Measurements from ENCODE around the gene GRID2. TPM values are rescaled to one million over a fixed set of nuclear protein-coding genes. Genes with fewer than 3 reads are reported as not detected.

Gene GRID2
- total and polyA plus RNA-seq, 2 of the 13 experiments (the other 11 are each of a cell fraction or from before 2014, with no cell fraction given) = not detected

DNA sequence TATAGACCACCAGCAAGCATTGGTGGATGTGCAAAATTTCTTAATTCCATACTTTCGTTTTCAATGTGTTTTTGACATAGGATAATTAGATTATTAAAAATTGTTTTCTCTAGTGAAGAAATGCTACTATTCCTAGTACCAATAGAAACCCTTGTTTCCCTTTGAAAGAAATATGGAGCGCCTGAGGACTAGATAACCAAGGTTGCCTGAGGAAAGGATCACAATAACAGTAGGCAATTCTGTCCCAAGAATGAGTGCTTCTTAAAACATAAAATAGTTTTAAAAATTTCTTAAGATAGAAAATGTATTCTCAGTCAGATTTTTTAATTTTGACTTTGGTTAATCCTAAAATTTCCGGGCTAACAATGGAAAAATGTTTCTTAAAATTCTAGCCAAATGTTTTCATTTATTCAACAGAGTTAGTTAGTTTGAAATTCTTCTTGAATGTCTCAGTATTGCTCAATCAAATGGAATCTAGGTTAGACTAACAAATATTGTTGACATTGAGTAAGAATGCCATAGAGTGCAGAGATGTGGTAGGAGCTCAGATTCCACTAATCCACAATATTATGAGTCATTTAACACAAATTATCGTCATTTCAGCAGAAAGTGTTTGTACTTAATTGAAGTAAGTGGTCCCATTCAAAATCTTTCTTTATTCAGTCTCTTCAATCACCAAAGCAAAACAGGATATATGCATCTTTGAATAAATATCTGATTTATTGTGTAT is 666.0 kb downstream of the GRID2 start (continued):
- TF ChIP-seq POLR2AphosphoS2 (IDR thresholded peaks at IDR 0.05; ENCODE audit: low read depth, low read length) (no peak), ZNF460 (CRISPR knock-in tag; IDR thresholded peaks at IDR 0.05; ENCODE audit: borderline replicate concordance) (no peak), RFX1 (IDR thresholded peaks at IDR 0.05) (no peak), SIN3A (IDR thresholded peaks at IDR 0.05; ENCODE audit: borderline replicate concordance, low read depth, low read length) (no peak), ZNF761 (CRISPR knock-in tag; conservative IDR thresholded peaks at IDR 0.05) (no peak), TMF1 (CRISPR knock-in tag; IDR thresholded peaks at IDR 0.05; ENCODE audit: low read depth) (no peak), ZNF3 (CRISPR knock-in tag; IDR thresholded peaks at IDR 0.05) (no peak), SATB2 (CRISPR knock-in tag; IDR thresholded peaks at IDR 0.05) (no peak), HNRNPL (IDR thresholded peaks at IDR 0.05; ENCODE audit: low read depth, low read length) (no peak), ZBTB20 (CRISPR knock-in tag; IDR thresholded peaks at IDR 0.05; ENCODE audit: borderline replicate concordance, low read depth) (no peak), DMTF1 (CRISPR knock-in tag; IDR thresholded peaks at IDR 0.05) (no peak), NFE2L1 (CRISPR knock-in tag; IDR thresholded peaks at IDR 0.05; ENCODE audit: borderline replicate concordance) (no peak), ZNF784 (CRISPR knock-in tag; IDR thresholded peaks at IDR 0.05; ENCODE audit: borderline replicate concordance) (no peak), PAWR (CRISPR knock-in tag; IDR thresholded peaks at IDR 0.05; ENCODE audit: borderline replicate concordance) (no peak), ZNF556 (CRISPR knock-in tag; IDR thresholded peaks at IDR 0.05; ENCODE audit: borderline replicate concordance) (no peak)
- TF ChIP-seq, protein P1, sequence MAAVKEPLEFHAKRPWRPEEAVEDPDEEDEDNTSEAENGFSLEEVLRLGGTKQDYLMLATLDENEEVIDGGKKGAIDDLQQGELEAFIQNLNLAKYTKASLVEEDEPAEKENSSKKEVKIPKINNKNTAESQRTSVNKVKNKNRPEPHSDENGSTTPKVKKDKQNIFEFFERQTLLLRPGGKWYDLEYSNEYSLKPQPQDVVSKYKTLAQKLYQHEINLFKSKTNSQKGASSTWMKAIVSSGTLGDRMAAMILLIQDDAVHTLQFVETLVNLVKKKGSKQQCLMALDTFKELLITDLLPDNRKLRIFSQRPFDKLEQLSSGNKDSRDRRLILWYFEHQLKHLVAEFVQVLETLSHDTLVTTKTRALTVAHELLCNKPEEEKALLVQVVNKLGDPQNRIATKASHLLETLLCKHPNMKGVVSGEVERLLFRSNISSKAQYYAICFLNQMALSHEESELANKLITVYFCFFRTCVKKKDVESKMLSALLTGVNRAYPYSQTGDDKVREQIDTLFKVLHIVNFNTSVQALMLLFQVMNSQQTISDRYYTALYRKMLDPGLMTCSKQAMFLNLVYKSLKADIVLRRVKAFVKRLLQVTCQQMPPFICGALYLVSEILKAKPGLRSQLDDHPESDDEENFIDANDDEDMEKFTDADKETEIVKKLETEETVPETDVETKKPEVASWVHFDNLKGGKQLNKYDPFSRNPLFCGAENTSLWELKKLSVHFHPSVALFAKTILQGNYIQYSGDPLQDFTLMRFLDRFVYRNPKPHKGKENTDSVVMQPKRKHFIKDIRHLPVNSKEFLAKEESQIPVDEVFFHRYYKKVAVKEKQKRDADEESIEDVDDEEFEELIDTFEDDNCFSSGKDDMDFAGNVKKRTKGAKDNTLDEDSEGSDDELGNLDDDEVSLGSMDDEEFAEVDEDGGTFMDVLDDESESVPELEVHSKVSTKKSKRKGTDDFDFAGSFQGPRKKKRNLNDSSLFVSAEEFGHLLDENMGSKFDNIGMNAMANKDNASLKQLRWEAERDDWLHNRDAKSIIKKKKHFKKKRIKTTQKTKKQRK (IDR thresholded peaks at IDR 0.05; ENCODE audit: low read length) = no peak
- TF ChIP-seq, protein P2, sequence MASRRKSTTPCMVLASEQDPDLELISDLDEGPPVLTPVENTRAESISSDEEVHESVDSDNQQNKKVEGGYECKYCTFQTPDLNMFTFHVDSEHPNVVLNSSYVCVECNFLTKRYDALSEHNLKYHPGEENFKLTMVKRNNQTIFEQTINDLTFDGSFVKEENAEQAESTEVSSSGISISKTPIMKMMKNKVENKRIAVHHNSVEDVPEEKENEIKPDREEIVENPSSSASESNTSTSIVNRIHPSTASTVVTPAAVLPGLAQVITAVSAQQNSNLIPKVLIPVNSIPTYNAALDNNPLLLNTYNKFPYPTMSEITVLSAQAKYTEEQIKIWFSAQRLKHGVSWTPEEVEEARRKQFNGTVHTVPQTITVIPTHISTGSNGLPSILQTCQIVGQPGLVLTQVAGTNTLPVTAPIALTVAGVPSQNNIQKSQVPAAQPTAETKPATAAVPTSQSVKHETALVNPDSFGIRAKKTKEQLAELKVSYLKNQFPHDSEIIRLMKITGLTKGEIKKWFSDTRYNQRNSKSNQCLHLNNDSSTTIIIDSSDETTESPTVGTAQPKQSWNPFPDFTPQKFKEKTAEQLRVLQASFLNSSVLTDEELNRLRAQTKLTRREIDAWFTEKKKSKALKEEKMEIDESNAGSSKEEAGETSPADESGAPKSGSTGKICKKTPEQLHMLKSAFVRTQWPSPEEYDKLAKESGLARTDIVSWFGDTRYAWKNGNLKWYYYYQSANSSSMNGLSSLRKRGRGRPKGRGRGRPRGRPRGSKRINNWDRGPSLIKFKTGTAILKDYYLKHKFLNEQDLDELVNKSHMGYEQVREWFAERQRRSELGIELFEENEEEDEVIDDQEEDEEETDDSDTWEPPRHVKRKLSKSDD (CRISPR knock-in tag; IDR thresholded peaks at IDR 0.05; ENCODE audit: low read depth) = no peak
- TF ChIP-seq, protein P3, sequence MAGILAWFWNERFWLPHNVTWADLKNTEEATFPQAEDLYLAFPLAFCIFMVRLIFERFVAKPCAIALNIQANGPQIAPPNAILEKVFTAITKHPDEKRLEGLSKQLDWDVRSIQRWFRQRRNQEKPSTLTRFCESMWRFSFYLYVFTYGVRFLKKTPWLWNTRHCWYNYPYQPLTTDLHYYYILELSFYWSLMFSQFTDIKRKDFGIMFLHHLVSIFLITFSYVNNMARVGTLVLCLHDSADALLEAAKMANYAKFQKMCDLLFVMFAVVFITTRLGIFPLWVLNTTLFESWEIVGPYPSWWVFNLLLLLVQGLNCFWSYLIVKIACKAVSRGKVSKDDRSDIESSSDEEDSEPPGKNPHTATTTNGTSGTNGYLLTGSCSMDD (CRISPR knock-in tag; IDR thresholded peaks at IDR 0.05) = no peak
- TF ChIP-seq, protein P4, sequence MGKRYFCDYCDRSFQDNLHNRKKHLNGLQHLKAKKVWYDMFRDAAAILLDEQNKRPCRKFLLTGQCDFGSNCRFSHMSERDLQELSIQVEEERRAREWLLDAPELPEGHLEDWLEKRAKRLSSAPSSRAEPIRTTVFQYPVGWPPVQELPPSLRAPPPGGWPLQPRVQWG (CRISPR knock-in tag; IDR thresholded peaks at IDR 0.05; ENCODE audit: borderline replicate concordance, low read depth) = no peak

All from HepG2 (cell line).